Neutrophil (primary cell): Measurements from ENCODE around the gene PLA2R1.

Experiments
- H3K27ac ChIP-seq: fragments of 200-600 bp; sonication (generic); 2 replicates; pipeline ENCODE4 v1.5.1; 2016; ENCODE audit warnings: mild to moderate bottlenecking, moderate library complexity
- H3K27me3 ChIP-seq: fragments of 200-600 bp; sonication (generic); 2 replicates; pipeline ENCODE4 v1.6.0; 2016; ENCODE audit warnings: mild to moderate bottlenecking
- H3K36me3 ChIP-seq: fragments of 200-600 bp; sonication (generic); 2 replicates; pipeline ENCODE4 v1.5.1; 2017
- H3K4me1 ChIP-seq, 2 experiments: fragments of 200-600 bp in 1 of 2; sonication (generic) in 1 of 2; 1 replicate in 1 of 2; 2 replicates in 1 of 2; pipeline versions ENCODE4 v1.5.1 to v1.6.1; 2013 to 2016; ENCODE audit warnings: low read depth in 1 of 2, low read length in 1 of 2, mild to moderate bottlenecking in 1 of 2, moderate library complexity in 1 of 2; ENCODE audit not compliant: control insufficient read depth in 1 of 2, insufficient read depth in 1 of 2
- H3K4me3 ChIP-seq, 2 experiments: fragments of 200-600 bp in 1 of 2; sonication (generic) in 1 of 2; 1 replicate in 1 of 2; 2 replicates in 1 of 2; pipeline ENCODE4 v1.5.1; 2013 to 2016; ENCODE audit warnings: low read depth in 1 of 2, low read length in 1 of 2, mild to moderate bottlenecking in 1 of 2, moderate library complexity in 1 of 2
- H3K9me3 ChIP-seq: fragments of 200-600 bp; sonication (generic); 2 replicates; pipeline ENCODE4 v1.5.1; 2016
- CTCF ChIP-seq: fragments of 200-600 bp; sonication (generic); IDR thresholded peaks from 2 replicates; pipeline ENCODE4 v1.5.1; 2016; ENCODE audit warnings: antibody characterized with exemption

The PLA2R1 gene

GRCh38 chr2:159894145-159894838 lies 168.1 kb downstream of the PLA2R1 start:
- peak overlapping the region; percentile 72 for H3K27ac ChIP-seq
- peaks cover 41 to 48% of the 10 kb centered on the region in 2 experiments for H3K4me1 ChIP-seq
- no peak for TF ChIP-seq CTCF
- H3K4me3 ChIP-seq: no peak overlapping the region
- no peaks in the 10 kb centered on the region for H3K9me3 ChIP-seq
- no peaks in the 10 kb centered on the region for H3K27me3 ChIP-seq
- peaks cover 7% of the 10 kb centered on the region for H3K36me3 ChIP-seq

- Histone ChIP-seq H3K9me3 (no peaks in the 10 kb centered on the region), H3K4me3 (no peak overlapping the region), H3K36me3 (peaks cover 6% of the 10 kb centered on the region), H3K27me3 (no peaks in the 10 kb centered on the region), H3K4me1 (peaks cover 41 to 48% of the 10 kb centered on the region in 2 experiments), H3K27ac (peak overlapping the region; percentile 72)
- TF ChIP-seq CTCF: no peak
Observed at GRCh38 chr2:159892990-159893810, 169.2 kb downstream of the PLA2R1 start.

GRCh38 chr2:159891917-159892730 lies 170.3 kb downstream of the PLA2R1 start:
- H3K9me3 ChIP-seq: no peaks in the 10 kb centered on the region
- no peak overlapping the region for H3K4me3 ChIP-seq
- TF ChIP-seq CTCF: no peak
- no peaks in the 10 kb centered on the region for H3K27me3 ChIP-seq
- H3K36me3 ChIP-seq: peaks cover 12% of the 10 kb centered on the region
- peaks cover 41 to 48% of the 10 kb centered on the region in 2 experiments for H3K4me1 ChIP-seq
- peak overlapping the region; percentile 72 for H3K27ac ChIP-seq

GRCh38 chr2:159891267-159891588 lies 171.2 kb downstream of the PLA2R1 start:
- H3K36me3 ChIP-seq: peaks cover 15% of the 10 kb centered on the region
- peaks cover 41 to 48% of the 10 kb centered on the region in 2 experiments for H3K4me1 ChIP-seq
- H3K9me3 ChIP-seq: no peaks in the 10 kb centered on the region
- no peak for TF ChIP-seq CTCF
- H3K27me3 ChIP-seq: no peaks in the 10 kb centered on the region
- no peak overlapping the region for H3K4me3 ChIP-seq
- H3K27ac ChIP-seq: peak overlapping the region; percentile 72

GRCh38 chr2:159890551-159891266 lies 171.7 kb downstream of the PLA2R1 start:
- peak overlapping the region; percentile 72 for H3K27ac ChIP-seq
- no peak for TF ChIP-seq CTCF
- H3K36me3 ChIP-seq: peaks cover 20% of the 10 kb centered on the region
- H3K27me3 ChIP-seq: no peaks in the 10 kb centered on the region
- no peaks in the 10 kb centered on the region for H3K9me3 ChIP-seq
- H3K4me1 ChIP-seq: peaks cover 41 to 48% of the 10 kb centered on the region in 2 experiments
- H3K4me3 ChIP-seq: no peak overlapping the region
